HG03064 (cell line): ENCODE results near the gene SHTN1.

Source experiments
- ATAC-seq: cut with Tn5 transposase; IDR thresholded peaks from one replicate; pipeline ENCODE4 v1.9.1; 2021; ENCODE audit warnings: low read depth; ENCODE audit not compliant: unreplicated experiment

The SHTN1 gene

GRCh38 chr10:117005026-117005526, at the start of gene SHTN1:
SHTN1 (minus strand) TSS chr10:117005187; CDS start chr10:117005079, 108 bp downstream.
- no peak for ATAC-seq

- ATAC-seq: no peak
Observed at GRCh38 chr10:117053482-117053881, 48.5 kb upstream of the SHTN1 start.

GRCh38 chr10:117047947-117048346, 43.0 kb upstream of the SHTN1 start:
- no peak for ATAC-seq

- no peak for ATAC-seq
Observed at GRCh38 chr10:117016266-117016665, 11.3 kb upstream of the SHTN1 start.

- ATAC-seq: no peak
Observed at GRCh38 chr10:117014835-117015234, 9.8 kb upstream of the SHTN1 start.

- no peak for ATAC-seq
Observed at GRCh38 chr10:117007080-117007479, 2.1 kb upstream of the SHTN1 start.

- no peak for ATAC-seq
Observed at GRCh38 chr10:117005527-117006055, 604 bp upstream of the SHTN1 start.

GRCh38 chr10:117004227-117005025, 561 bp downstream of the SHTN1 start:
- ATAC-seq: no peak

- ATAC-seq: no peak
Observed at GRCh38 chr10:117003336-117003735, 1.7 kb downstream of the SHTN1 start.

- no peak for ATAC-seq
Observed at GRCh38 chr10:117002206-117002605, 2.8 kb downstream of the SHTN1 start.

GRCh38 chr10:117001144-117001543, 3.8 kb downstream of the SHTN1 start:
- ATAC-seq: no peak

- ATAC-seq: no peak
Observed at GRCh38 chr10:117000580-117000979, 4.4 kb downstream of the SHTN1 start.

GRCh38 chr10:116998172-116998571, 6.8 kb downstream of the SHTN1 start:
- ATAC-seq: no peak

- ATAC-seq: no peak
Observed at GRCh38 chr10:116997015-116997414, 8.0 kb downstream of the SHTN1 start.

GRCh38 chr10:116995648-116996047, 9.3 kb downstream of the SHTN1 start:
- no peak for ATAC-seq

- no peak for ATAC-seq
Observed at GRCh38 chr10:116994113-116994890, 10.7 kb downstream of the SHTN1 start.

- no peak for ATAC-seq
Observed at GRCh38 chr10:116993610-116994009, 11.4 kb downstream of the SHTN1 start.

GRCh38 chr10:116992183-116992582, 12.8 kb downstream of the SHTN1 start:
- no peak for ATAC-seq

- no peak for ATAC-seq
Observed at GRCh38 chr10:116990276-116990800, 14.6 kb downstream of the SHTN1 start.

GRCh38 chr10:116989439-116989838, 15.5 kb downstream of the SHTN1 start:
- no peak for ATAC-seq

GRCh38 chr10:116988311-116988710, 16.7 kb downstream of the SHTN1 start:
- no peak for ATAC-seq
